HL-60 (cell line): ENCODE results near the gene PRTN3.

Experiments used
- DNase-seq, 2 experiments: peaks; one replicate each; pipeline ENCODE4 v3.0.0-alpha.2; 2010 to 2020; ENCODE audit warnings: low read depth in 1 of 2, low spot score in 1 of 2
- H3K27ac ChIP-seq: fragments of 250-450 bp; sonication (Bioruptor Pico); replicated peaks from 2 replicates; pipeline ENCODE4 v1.5.1; 2020; ENCODE audit warnings: mild to moderate bottlenecking, moderate library complexity
- H3K27me3 ChIP-seq: fragments of 250-450 bp; sonication (Bioruptor Pico); 2 replicates; pipeline ENCODE4 v1.5.1; 2021; ENCODE audit warnings: mild to moderate bottlenecking, moderate library complexity; ENCODE audit not compliant: insufficient read depth, poor library complexity, severe bottlenecking
- H3K4me3 ChIP-seq: replicated peaks from 2 replicates; pipeline ENCODE4 v1.5.1; 2011; ENCODE audit warnings: mild to moderate bottlenecking, control low read depth, low read length; ENCODE audit not compliant: insufficient read depth
- CTCF ChIP-seq: IDR thresholded peaks from one replicate; pipeline ENCODE4 v1.5.1; 2011; ENCODE audit warnings: low read length, control low read depth, inconsistent platforms; ENCODE audit not compliant: insufficient read depth
- GABPA ChIP-seq: IDR thresholded peaks from 2 replicates; pipeline ENCODE4 v1.6.1; 2012; ENCODE audit warnings: low read depth
- POLR2AphosphoS5 ChIP-seq: IDR thresholded peaks from 2 replicates; pipeline ENCODE4 v1.6.1; 2012; ENCODE audit warnings: low read depth
- REST ChIP-seq: IDR thresholded peaks from 2 replicates; pipeline ENCODE4 v1.6.1; 2012; ENCODE audit warnings: low read depth; ENCODE audit not compliant: insufficient replicate concordance
- SPI1 ChIP-seq: IDR thresholded peaks from 2 replicates; pipeline ENCODE4 v1.6.1; 2012; ENCODE audit warnings: low read depth, mild to moderate bottlenecking, borderline replicate concordance

Gene PRTN3

DNA sequence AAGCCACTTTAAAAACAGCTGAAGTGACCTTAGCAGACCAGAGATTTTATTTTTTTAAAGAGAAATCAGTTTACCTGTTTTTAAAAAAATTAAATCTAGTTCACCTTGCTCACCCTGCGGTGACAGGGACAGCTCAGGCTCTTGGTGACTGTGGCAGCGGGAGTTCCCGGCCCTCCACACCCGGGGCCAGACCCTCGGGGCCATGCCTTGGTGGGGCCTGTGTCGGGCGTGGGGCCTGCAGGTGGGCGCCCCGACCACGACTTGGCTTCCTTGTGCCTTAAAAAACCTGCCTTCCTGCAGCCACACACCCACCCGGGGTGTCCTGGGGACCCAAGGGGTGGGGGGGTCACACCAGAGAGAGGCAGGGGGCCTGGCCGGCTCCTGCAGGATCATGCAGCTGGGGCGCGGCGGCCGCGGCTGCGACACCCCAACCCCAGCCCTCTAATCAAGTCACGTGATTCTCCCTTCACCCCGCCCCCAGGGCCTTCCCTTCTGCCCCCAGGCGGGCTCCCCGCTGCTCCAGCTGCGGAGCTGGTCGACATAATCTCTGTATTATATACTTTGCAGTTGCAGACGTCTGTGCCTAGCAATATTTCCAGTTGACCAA, 29.8 kb upstream of the PRTN3 start:
- Histone ChIP-seq H3K27me3 (no peaks in the 10 kb centered on the region), H3K27ac (peak overlapping the region; percentile 62), H3K4me3 (no peak overlapping the region)
- DNase-seq = peak; percentile 41 to 63
- peak; percentile 14; the same call in 1 of the 2 replicates for TF ChIP-seq POLR2AphosphoS5
- TF ChIP-seq REST = no peak

GRCh38 chr19:811506-812048, 29.2 kb upstream of the PRTN3 start:
- H3K27me3 ChIP-seq = no peaks in the 10 kb centered on the region
- no peak overlapping the region; the same call in 1 of the 2 replicates for H3K4me3 ChIP-seq
- no peak for TF ChIP-seq CTCF
- TF ChIP-seq SPI1 = no peak
- TF ChIP-seq REST = no peak
- no peak for TF ChIP-seq POLR2AphosphoS5
- TF ChIP-seq GABPA = no peak; the same call in 1 of the 2 replicates
- no peak for DNase-seq
- H3K27ac ChIP-seq = peak overlapping the region; percentile 62

DNA sequence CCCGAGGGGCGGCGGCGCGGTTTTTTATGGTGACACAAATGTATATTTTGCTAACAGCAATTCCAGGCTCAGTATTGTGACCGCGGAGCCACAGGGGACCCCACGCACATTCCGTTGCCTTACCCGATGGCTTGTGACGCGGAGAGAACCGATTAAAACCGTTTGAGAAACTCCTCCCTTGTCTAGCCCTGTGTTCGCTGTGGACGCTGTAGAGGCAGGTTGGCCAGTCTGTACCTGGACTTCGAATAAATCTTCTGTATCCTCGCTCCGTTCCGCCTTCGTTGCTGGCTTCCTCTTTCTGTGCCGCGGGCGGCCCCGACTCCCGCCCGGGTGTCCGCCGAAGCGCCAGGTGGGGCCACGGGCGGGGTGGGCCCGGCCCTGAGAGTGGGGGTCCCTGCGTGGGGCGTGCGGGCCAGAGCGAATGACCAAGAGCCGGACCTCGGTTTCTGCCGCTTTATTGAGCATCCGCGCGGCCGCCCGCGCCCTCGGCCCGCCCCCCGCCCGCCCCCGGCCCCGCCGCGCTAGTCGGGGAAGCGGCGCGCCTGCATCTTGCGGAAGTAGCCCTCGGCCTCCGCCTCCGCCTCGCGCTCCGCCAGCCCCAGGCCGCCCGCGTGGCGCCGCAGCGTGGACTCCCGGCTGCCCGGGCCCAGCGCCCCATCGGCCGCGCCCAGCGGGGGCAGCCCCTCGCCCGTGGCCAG, 28.6 kb upstream of the PRTN3 start:
- TF ChIP-seq SPI1 (peak; percentile 97), CTCF (no peak), REST (no peak), POLR2AphosphoS5 (peak; percentile 98), GABPA (no peak)
- H3K27me3 ChIP-seq = no peaks in the 10 kb centered on the region
- H3K27ac ChIP-seq = peak overlapping the region; percentile 62
- DNase-seq = peak; percentile 60 to 91
- H3K4me3 ChIP-seq = no peak overlapping the region
